GM13976 (cell line): ENCODE data around the gene C6orf132.

Experiments used
- DNase-seq: peaks from one replicate; pipeline ENCODE4 v3.0.0; 2012; ENCODE audit warnings: low spot score
- CTCF ChIP-seq: IDR thresholded peaks from 2 replicates; pipeline ENCODE4 v1.5.1; 2012; ENCODE audit warnings: borderline replicate concordance, mild to moderate bottlenecking; ENCODE audit not compliant: insufficient read depth; ENCODE audit errors: extremely low read depth, missing control alignments, control extremely low read depth
- in situ Hi-C: fragments of 300-500 bp; cut with MboI; formaldehyde crosslinking; loops from one replicate; pipeline ENCODE4 v1.12.0; 2022; ENCODE audit warnings: low sequenced_read_pairs, mixed read lengths, inconsistent platforms; ENCODE audit not compliant: unreplicated experiment

Gene C6orf132

GRCh38 chr6:42108071-42108470, 34.3 kb downstream of the C6orf132 start:
- no peak for TF ChIP-seq CTCF
- no peak for DNase-seq

GRCh38 chr6:42106112-42107023, 36.1 kb downstream of the C6orf132 start:
- in situ Hi-C loops, result no loop called here
- no peak for DNase-seq
- no peak for TF ChIP-seq CTCF

More at GRCh38 chr6:42108071-42108470, 34.3 kb downstream of the C6orf132 start:
- in situ Hi-C loops, result no loop called here

GRCh38 chr6:42105709-42106108, 36.7 kb downstream of the C6orf132 start:
- DNase-seq, result no peak
- in situ Hi-C loops, result no loop called here
- TF ChIP-seq CTCF, result no peak

GRCh38 chr6:42105156-42105648, 37.2 kb downstream of the C6orf132 start:
- in situ Hi-C loops, result no loop called here
- no peak for DNase-seq
- no peak for TF ChIP-seq CTCF

GRCh38 chr6:42104804-42105125, 37.7 kb downstream of the C6orf132 start:
- TF ChIP-seq CTCF, result no peak
- no peak for DNase-seq
- in situ Hi-C loops, result no loop called here

- in situ Hi-C loops, result no loop called here
- DNase-seq, result peak; percentile 91
- TF ChIP-seq CTCF, result peak; percentile 77
Measured at GRCh38 chr6:42104095-42104803, 38.2 kb downstream of the C6orf132 start.
